GM18873 (cell line): Measurements from ENCODE around the gene GJB2.

Experiments used
- ATAC-seq: cut with Tn5 transposase; IDR thresholded peaks from one replicate; pipeline ENCODE4 v1.9.1; 2021; ENCODE audit warnings: mild to moderate bottlenecking, moderate library complexity, moderate number of reproducible peaks; ENCODE audit not compliant: unreplicated experiment, low FRiP score

Gene GJB2

DNA sequence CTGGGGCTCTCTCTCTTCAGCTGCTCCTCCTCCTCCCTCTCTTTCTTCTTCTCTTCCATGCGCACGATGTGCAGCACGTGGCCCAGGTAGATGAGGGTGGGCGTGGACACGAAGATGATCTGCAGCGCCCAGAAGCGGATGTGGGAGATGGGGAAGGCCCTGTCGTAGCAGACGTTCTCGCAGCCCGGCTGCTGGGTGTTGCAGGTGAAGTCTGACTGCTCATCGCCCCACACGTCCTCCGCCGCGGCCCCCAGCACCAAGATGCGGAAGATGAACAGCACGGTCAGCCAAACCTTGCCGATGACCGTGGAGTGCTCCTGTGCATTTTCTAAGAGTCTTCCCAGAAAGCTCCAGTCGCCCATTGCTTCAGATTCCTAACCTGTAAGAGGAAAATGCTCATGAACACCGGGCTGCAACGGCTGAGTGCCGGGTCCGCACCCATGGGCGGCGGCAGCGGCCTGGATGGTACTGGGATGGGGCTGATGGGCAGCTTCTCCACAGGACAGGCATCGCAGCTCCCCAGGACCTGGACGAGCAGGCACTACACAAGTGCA, 49.7 kb downstream of the GJB2 start:
- ATAC-seq = no peak

DNA sequence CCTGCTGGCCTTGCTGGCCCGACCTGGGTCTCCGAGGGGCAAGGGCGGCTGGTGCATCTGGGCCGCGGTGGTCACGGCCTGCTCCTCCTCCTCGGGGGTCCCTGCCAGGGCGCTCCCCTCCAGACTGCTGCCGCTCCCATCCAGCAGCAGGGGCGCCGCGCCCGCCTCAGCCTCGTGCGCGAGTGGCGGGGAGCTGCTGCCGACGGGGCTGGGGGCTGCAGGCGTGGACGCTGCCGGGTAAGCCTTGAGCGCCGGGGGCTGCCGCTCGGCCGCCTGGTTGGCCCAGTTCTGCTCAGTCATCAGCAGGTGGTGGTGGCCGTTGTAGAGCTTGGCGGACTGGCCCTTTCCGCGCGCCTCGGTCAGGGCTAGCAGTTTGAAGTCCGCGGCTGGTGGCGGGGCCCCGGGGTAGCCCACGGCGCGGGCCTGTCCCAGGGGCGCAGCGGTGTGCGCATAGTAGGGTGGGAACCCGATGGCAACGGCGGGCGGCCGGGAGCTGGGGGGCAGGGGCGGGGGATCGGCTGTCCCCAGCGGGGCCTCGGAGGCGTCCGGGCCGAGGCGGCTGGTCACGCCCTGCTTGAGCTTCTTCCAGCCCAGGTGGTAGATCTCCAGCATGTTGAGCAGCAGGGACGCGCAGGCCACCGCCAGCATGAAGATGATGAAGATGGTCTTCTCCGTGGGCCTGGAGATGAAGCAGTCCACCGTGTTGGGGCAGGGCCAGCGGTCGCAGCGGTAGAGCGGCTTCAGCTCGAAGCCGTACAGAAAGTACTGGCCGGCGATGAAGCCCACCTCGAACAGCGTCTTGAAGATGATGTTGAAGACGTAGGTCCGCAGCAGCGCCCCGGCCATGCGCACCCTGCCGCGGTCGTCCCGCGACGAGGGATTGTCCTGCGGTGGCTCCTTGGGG, 50.5 kb downstream of the GJB2 start:
- no peak for ATAC-seq

DNA sequence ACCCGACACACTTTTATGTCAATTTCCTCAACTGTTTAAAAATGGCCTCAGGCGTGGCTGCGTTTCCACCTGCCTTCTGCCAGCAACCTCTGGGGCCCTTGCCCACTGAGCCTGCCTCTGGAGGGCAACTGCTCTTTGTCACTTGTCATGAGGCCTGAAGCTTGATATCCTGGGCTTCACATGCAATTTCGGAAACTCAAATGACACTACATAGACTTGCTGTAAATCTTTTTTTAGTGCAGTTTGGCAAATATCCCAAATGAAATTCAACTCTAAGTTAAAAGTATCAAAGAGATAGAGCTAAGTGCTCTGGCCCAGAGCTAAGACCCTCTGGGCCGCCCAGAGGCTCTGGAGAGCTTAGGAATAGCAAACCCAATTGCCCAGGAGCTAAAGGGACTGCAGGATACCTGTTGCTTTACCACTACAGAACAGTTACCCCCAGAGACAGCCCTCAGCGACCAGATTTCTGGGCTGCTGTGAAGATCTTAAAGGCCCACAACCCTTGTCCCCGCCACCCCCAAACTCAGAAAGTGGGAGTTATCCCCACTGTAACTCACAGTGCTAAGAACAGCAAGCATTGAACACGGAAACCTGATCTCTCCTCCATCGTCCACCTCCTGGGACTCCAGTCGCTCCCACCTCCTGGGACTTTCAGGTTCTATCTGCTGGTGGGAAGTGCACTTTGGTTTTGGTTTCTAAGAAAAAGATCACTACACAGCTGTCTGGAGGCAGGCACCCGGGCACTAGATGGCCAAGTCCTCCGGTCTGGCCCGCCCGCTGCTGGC, 51.3 kb downstream of the GJB2 start:
- ATAC-seq = no peak

DNA sequence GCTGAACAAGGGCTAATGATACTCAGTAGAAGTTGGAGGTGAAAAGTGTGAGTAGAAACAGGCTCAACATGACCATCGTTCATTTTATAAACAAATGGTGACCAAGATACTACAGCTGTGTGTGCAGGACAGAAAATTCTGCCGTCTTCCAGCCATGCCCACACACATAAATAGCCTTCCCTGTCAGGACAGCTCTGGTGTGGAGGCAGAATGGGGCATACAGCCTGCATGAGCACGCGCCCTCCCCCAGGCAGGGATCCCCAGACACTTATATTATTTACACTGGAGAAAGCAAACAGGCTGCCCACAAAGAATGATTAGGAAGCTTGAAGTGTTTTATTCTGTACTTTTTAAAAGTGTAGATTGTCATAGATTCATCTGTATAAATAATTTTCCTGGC, 52.3 kb downstream of the GJB2 start:
- ATAC-seq = no peak

DNA sequence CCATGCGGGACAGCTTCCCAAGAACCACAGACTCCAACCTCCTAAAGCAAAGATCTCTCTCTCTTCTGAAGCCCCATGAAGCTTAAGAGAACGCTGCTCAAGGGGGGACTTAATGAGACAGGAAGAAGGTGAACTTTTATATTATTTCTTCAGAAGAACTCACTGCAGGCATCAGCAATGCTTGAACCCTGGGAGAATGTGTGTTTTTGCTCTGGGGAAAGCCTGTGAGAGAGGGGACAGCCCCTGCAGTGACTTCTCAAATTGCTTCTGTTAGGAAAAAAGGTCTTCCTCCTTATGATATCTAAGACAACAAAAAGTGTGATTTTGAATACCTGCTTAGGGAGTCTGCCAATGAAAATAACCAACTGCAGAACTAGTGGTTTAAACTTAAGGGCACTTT, 54.9 kb downstream of the GJB2 start:
- no peak for ATAC-seq
